Measurements from ENCODE around the gene MSH6. TPM values are rescaled to one million over a fixed set of nuclear protein-coding genes. Genes with fewer than 3 reads are reported as not detected.
A peak's percentile ranks its signal among the peaks of the same experiment; 100 is the strongest.
"Not testable (repeated sequence)": the region's sequence is repeated elsewhere in the genome, so short reads cannot be mapped to it uniquely, and the experiment has no call there.

Gene MSH6
- total RNA-seq, 6 experiments from 2014 or later = 47.6 to 62.1 (median 57.3) TPM

DNA sequence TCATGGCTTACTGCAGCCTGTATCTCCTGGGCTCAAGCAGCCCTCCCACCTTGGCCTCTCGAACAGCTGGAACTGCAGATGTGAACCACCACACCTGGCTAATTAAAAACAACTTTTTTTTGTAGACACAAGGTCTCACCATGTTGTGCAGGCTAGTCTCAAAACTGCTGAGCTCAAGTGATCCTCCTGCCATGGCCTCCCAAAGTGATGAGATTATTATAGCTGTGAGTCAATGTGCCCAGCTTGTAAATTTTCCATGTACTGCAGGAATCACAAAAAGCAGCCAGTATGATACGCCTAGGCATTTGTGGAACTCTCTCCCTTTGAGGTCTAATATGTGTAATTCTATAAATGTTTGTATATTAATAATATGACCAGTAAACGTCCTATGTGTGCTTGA is 59.9 kb downstream of the MSH6 start:
- TF ChIP-seq, protein P1, sequence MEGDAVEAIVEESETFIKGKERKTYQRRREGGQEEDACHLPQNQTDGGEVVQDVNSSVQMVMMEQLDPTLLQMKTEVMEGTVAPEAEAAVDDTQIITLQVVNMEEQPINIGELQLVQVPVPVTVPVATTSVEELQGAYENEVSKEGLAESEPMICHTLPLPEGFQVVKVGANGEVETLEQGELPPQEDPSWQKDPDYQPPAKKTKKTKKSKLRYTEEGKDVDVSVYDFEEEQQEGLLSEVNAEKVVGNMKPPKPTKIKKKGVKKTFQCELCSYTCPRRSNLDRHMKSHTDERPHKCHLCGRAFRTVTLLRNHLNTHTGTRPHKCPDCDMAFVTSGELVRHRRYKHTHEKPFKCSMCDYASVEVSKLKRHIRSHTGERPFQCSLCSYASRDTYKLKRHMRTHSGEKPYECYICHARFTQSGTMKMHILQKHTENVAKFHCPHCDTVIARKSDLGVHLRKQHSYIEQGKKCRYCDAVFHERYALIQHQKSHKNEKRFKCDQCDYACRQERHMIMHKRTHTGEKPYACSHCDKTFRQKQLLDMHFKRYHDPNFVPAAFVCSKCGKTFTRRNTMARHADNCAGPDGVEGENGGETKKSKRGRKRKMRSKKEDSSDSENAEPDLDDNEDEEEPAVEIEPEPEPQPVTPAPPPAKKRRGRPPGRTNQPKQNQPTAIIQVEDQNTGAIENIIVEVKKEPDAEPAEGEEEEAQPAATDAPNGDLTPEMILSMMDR (IDR thresholded peaks at IDR 0.05) = no peak
- Mint-ChIP-seq H3K36me3 (ENCODE audit: low read depth) (peaks cover 6% of the 10 kb centered on the region; the same call in 1 of the 2 replicates), H3K4me1 (ENCODE audit: low read depth) (peaks cover 18% of the 10 kb centered on the region), H3K4me3 (no peak overlapping the region), H3K9me3 (no peaks in the 10 kb centered on the region), H3K27ac (peak overlapping the region; percentile 30; the same call in 1 of the 2 replicates), H3K27me3 (ENCODE audit: insufficient read depth) (no peaks in the 10 kb centered on the region)
- DNase-seq = peak; percentile 9

DNA sequence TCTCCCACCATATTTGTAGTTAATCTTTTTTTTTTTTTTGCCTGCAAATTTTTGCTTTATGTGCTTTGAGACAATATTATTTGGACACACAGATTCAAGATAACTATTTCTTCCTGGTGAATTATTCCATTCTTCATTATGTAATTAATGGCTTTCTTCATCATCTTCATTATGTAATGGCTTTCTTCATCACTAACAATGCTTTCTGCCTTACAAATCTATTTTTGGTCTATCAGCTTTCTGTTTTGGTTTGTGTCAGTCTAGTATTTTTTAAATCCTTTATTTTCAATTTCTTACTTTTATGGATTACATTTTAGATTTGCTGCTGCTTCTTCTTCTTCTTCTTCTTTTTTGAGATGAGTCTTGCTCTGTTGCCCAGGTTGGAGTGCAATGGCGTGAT is 60.5 kb downstream of the MSH6 start:
- DNase-seq = no peak
- Mint-ChIP-seq H3K4me3 (no peak overlapping the region), H3K36me3 (ENCODE audit: low read depth) (peaks cover 5% of the 10 kb centered on the region; the same call in 1 of the 2 replicates), H3K4me1 (ENCODE audit: low read depth) (peaks cover 18% of the 10 kb centered on the region), H3K9me3 (no peaks in the 10 kb centered on the region), H3K27ac (0 out of 2 replicates have a peak overlapping the region, but pooled peaks have one; percentile 5), H3K27me3 (ENCODE audit: insufficient read depth) (no peaks in the 10 kb centered on the region)
- TF ChIP-seq, protein P1 (IDR thresholded peaks at IDR 0.05) = no peak

DNA sequence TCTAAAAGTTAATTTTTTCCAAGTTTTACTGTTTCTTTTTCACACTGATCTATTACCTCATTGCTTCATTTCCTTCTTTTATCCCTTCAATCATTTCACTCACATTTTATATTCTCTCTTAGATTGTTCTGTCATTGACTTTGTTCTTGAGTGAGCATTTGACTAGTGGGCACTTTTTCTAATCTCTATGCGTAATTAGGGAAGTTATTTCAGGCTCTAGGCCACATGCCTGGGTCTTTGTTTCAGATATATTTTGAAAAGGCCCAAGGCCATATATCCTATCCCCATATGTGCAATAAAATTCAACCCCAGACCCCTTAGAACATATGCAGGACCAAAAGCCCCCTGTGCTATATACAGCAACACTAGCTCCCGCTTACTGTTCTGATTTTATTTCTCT is 61.2 kb downstream of the MSH6 start:
- no peak overlapping the region for H3K4me3 Mint-ChIP-seq
- TF ChIP-seq, protein P1 (IDR thresholded peaks at IDR 0.05) = no peak
- H3K9me3 Mint-ChIP-seq = no peaks in the 10 kb centered on the region
- H3K4me1 Mint-ChIP-seq (ENCODE audit: low read depth) = peaks cover 19% of the 10 kb centered on the region
- DNase-seq = no peak
- H3K27ac Mint-ChIP-seq = no peak overlapping the region
- H3K27me3 Mint-ChIP-seq (ENCODE audit: insufficient read depth) = no peaks in the 10 kb centered on the region
- H3K36me3 Mint-ChIP-seq (ENCODE audit: low read depth) = no peaks in the 10 kb centered on the region

DNA sequence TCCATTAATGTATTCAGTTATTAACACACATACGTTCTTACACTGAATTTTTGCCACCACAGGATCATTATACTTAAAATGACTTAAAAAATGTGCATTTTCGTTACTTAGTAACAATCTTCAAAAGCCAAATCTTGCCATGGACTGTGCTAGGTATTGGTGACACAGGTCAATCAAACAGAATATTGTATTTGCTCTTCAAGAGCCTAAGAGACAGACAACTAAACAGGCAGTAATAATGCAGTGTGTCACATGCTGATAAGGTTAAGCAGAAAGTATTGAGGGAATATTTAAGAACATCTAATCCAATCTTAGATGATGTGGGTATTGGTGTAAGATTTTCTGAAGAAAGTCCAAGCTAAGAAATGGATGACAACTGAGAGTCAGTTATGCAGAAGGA is 66.4 kb downstream of the MSH6 start:
- H3K4me1 Mint-ChIP-seq (ENCODE audit: low read depth) = peaks cover 25% of the 10 kb centered on the region
- no peaks in the 10 kb centered on the region for H3K36me3 Mint-ChIP-seq (ENCODE audit: low read depth)
- H3K27me3 Mint-ChIP-seq (ENCODE audit: insufficient read depth) = no peaks in the 10 kb centered on the region
- DNase-seq = no peak
- no peaks in the 10 kb centered on the region for H3K9me3 Mint-ChIP-seq
- H3K27ac Mint-ChIP-seq = no peak overlapping the region
- TF ChIP-seq, protein P1 (IDR thresholded peaks at IDR 0.05) = no peak
- H3K4me3 Mint-ChIP-seq = no peak overlapping the region

DNA sequence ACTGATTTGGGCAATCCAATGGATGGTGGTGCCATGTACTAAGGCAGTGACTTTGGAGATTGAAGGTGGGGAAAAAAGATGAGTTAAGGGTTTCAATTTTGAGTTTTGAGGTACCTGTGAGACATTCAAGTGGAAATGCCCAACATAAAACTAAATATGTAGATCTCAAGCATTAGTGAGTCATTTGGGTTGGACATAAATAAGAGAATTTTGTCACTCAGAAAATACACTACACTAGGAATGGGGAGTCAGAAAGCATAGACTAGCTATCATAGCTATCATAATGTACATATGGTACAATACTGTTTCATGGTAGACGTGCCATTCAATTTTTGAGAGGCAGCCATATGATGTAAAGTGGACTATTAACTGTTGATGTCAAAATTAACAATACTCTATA is 67.3 kb downstream of the MSH6 start:
- H3K9me3 Mint-ChIP-seq = no peaks in the 10 kb centered on the region
- H3K4me1 Mint-ChIP-seq (ENCODE audit: low read depth) = peaks cover 30% of the 10 kb centered on the region
- no peak overlapping the region for H3K27ac Mint-ChIP-seq
- H3K27me3 Mint-ChIP-seq (ENCODE audit: insufficient read depth) = no peaks in the 10 kb centered on the region
- H3K36me3 Mint-ChIP-seq (ENCODE audit: low read depth) = no peaks in the 10 kb centered on the region
- no peak overlapping the region for H3K4me3 Mint-ChIP-seq
- no peak for DNase-seq
- TF ChIP-seq, protein P1 (IDR thresholded peaks at IDR 0.05) = no peak

DNA sequence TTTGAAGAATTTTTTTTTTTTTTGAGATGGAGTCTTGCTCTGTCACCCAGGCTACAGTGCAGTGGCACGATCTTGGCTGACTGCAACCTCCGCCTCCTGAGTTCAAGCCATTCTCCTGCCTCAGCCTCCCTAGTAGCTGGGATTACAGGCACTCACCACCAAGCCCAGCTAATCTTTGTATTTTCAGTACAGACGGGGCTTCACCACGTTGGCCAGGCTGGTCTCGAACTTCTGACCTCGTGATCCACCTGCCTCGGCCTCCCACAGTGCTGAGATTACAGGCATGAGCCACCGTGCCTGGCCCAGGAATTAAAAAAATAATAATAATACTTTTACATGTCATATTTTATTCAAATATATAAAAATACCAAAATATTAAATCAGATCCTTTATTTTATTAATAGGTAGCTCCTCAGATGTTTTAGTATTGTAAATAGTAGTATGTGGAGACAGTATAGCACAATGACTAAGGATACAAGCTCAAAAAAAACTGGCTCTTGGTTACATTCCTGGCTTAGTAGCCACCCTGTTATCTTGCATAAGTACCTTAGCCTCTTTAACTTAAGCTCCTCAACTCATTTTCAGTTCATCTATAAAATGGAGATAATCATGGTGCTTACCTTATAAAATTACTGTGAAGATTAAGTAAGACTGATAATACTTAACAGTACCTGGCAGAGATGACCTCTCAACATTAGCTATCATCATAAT is 70.3 kb downstream of the MSH6 start:
- H3K27me3 Mint-ChIP-seq (ENCODE audit: insufficient read depth); H3K9me3 Mint-ChIP-seq; H3K36me3 Mint-ChIP-seq (ENCODE audit: low read depth): not testable (repeated sequence)
- peaks cover 55% of the 10 kb centered on the region for H3K4me1 Mint-ChIP-seq (ENCODE audit: low read depth)
- DNase-seq = peak; percentile 33
- H3K4me3 Mint-ChIP-seq = peak overlapping the region; percentile 1; the same call in 1 of the 2 replicates
- H3K27ac Mint-ChIP-seq = peak overlapping the region; percentile 37; the same call in 1 of the 2 replicates
